Measurements from ENCODE around the gene HSPA6. TPM values are rescaled to one million over a fixed set of nuclear protein-coding genes. Genes with fewer than 3 reads are reported as not detected.

The HSPA6 gene
- total and polyA plus RNA-seq, 8 donors: 0.45 to 2.9 (median 0.67) TPM; not detected in 2

DNA sequence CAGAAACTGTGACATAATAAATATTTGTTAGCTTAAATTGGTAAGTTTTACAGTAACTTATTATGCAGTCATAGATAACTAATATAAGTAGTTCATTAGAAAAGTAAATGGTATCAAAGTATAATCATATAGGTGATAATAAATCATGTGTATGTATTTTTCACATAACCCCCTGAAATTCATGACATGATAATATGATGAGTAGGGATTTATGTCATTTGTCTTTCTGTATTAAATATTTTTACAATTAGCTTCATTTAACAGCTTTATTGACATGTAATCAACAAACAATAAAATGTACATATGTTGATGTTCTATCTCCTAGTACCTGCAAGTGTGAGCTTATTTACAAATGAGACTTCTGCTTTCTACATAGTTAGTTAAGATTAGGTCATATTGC, 28.9 kb upstream of the HSPA6 start:
- Histone ChIP-seq H3K27ac (no peak overlapping the region), H3K4me3 (no peak overlapping the region), H3K4me1 (no peaks in the 10 kb centered on the region), H3K27me3 (peaks cover 0 to 24% (median 0%) of the 10 kb centered on the region in 3 donors), H3K36me3 (no peaks in the 10 kb centered on the region), H3K9me3 (no peaks in the 10 kb centered on the region)
- TF ChIP-seq POLR2AphosphoS5 (IDR thresholded peaks at IDR 0.05): no peak
- TF ChIP-seq, protein P1, sequence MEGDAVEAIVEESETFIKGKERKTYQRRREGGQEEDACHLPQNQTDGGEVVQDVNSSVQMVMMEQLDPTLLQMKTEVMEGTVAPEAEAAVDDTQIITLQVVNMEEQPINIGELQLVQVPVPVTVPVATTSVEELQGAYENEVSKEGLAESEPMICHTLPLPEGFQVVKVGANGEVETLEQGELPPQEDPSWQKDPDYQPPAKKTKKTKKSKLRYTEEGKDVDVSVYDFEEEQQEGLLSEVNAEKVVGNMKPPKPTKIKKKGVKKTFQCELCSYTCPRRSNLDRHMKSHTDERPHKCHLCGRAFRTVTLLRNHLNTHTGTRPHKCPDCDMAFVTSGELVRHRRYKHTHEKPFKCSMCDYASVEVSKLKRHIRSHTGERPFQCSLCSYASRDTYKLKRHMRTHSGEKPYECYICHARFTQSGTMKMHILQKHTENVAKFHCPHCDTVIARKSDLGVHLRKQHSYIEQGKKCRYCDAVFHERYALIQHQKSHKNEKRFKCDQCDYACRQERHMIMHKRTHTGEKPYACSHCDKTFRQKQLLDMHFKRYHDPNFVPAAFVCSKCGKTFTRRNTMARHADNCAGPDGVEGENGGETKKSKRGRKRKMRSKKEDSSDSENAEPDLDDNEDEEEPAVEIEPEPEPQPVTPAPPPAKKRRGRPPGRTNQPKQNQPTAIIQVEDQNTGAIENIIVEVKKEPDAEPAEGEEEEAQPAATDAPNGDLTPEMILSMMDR (IDR thresholded peaks at IDR 0.05): no peak
- intact Hi-C loops (cut with DNase I; ENCODE audit: low total_unique reads): no loop called here
- no peak for DNase-seq

- no peak for TF ChIP-seq EP300 (IDR thresholded peaks at IDR 0.05)
- no peak for TF ChIP-seq POLR2AphosphoS5 (IDR thresholded peaks at IDR 0.05)
- 74 to 94% (median 89%) methylated on average over 1 of the region's 1 CpG for WGBS, 5 donors
Measured at GRCh38 chr1:161497961-161498360, 26.4 kb upstream of the HSPA6 start.

GRCh38 chr1:161498646-161499045, 25.7 kb upstream of the HSPA6 start:
- no peak for DNase-seq
- peaks cover 0 to 13% (median 0%) of the 10 kb centered on the region in 3 donors for H3K27me3 ChIP-seq
- intact Hi-C loops (cut with DNase I; ENCODE audit: low total_unique reads): no loop called here
- TF ChIP-seq, protein P1 (IDR thresholded peaks at IDR 0.05): no peak
- no peak for TF ChIP-seq POLR2A (IDR thresholded peaks at IDR 0.05)
- TF ChIP-seq EP300 (IDR thresholded peaks at IDR 0.05): no peak
- no peak for TF ChIP-seq POLR2AphosphoS5 (IDR thresholded peaks at IDR 0.05)
- no peaks in the 10 kb centered on the region for H3K4me1 ChIP-seq
- H3K27ac ChIP-seq: no peak overlapping the region
- H3K9me3 ChIP-seq: no peaks in the 10 kb centered on the region
- WGBS, 5 donors: 88 to 100% (median 94%) methylated on average over 2 of the region's 2 CpGs
- H3K4me3 ChIP-seq: no peak overlapping the region
- no peaks in the 10 kb centered on the region for H3K36me3 ChIP-seq

More at GRCh38 chr1:161497961-161498360, 26.4 kb upstream of the HSPA6 start:
- intact Hi-C loops (cut with DNase I; ENCODE audit: low total_unique reads): no loop called here
- H3K36me3 ChIP-seq: no peaks in the 10 kb centered on the region
- no peak for DNase-seq
- no peaks in the 10 kb centered on the region for H3K9me3 ChIP-seq
- H3K4me1 ChIP-seq: no peaks in the 10 kb centered on the region
- H3K4me3 ChIP-seq: no peak overlapping the region
- no peak overlapping the region for H3K27ac ChIP-seq
- H3K27me3 ChIP-seq: peaks cover 0 to 6% (median 0%) of the 10 kb centered on the region in 3 donors

DNA sequence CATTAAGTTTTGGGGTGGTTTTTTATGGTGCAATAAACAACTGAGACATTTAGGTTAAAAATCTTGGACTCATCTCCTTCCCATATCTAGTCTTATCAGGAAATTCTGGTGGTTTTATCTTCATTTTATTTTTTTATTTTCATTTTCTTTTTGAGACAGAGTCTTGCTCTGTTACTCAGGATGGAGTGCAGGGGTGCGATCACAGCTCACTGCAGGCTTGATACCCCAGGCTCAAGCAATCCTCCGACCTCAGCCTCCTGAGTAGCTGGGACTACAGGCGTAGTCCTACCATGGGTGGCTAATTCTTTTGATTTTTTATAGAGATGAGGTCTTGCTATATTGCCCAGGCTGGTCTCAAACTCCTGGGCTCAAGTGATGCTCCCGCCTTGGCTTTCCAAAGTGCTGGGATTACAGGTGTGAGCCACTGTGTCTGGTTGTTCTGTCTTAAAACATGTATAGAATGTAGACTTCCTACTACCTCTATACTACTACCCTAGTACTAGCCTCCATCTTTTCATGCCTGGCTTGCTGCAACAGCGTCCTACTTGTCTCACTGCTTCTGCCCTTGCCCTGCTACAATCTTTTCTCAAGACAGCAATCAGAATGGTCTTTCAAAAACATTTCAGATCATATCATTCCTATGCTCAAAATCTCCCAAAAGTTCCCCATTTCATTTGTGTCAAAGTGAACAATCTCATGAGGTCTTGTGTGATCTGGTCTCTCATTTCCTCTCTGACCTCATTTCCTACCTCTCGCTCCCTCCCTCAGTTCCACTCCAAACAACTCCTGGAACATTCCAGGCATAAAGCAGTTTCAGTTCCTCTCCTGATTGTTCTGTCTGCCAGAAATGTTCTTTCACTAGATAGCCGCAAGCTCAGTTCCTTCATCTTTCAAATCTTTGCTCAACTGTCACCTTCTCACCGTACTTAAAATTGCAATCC, 25.0 kb upstream of the HSPA6 start:
- no peak for TF ChIP-seq POLR2AphosphoS5 (IDR thresholded peaks at IDR 0.05)
- no peak for TF ChIP-seq EP300 (IDR thresholded peaks at IDR 0.05)
- TF ChIP-seq, protein P1 (IDR thresholded peaks at IDR 0.05): no peak
- no peak for TF ChIP-seq POLR2A (IDR thresholded peaks at IDR 0.05)
- peak in 1 of 2 donors; percentile 33 for DNase-seq
- no peaks in the 10 kb centered on the region for H3K4me1 ChIP-seq
- no peaks in the 10 kb centered on the region for H3K36me3 ChIP-seq
- peak overlapping the region in 2 of 5 donors; percentile 33 to 56 for H3K27ac ChIP-seq
- H3K27me3 ChIP-seq: peaks cover 0 to 15% (median 0%) of the 10 kb centered on the region in 3 donors
- WGBS, 5 donors: 77 to 83% (median 82%) methylated on average over 8 of the region's 8 CpGs
- intact Hi-C loops (cut with DNase I; ENCODE audit: low total_unique reads): no loop called here
- no peak overlapping the region for H3K4me3 ChIP-seq
- H3K9me3 ChIP-seq: no peaks in the 10 kb centered on the region

DNA sequence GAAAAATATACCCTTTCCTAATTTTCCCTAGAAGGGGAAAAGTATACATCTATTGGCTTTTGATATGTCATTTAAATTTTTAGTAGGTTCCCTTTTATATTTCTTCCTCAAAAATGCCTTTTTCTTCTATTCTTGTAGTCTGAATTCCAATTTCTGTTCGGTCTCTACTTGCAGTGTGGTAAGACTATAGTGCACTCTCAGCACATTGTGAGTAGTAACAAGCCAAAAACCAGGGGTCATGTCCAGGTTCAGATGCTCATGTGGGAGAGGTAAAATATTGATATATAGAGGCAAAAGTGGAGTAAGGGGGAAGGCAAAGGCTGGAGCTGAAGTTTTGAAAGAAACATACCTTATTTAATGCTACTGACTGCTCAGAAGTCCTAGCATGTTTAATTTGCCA, 23.1 kb upstream of the HSPA6 start:
- H3K36me3 ChIP-seq: no peaks in the 10 kb centered on the region
- intact Hi-C loops (cut with DNase I; ENCODE audit: low total_unique reads): no loop called here
- H3K9me3 ChIP-seq: no peaks in the 10 kb centered on the region
- 91 to 97% (median 92%) methylated on average over 1 of the region's 1 CpG for WGBS, 5 donors
- TF ChIP-seq EP300 (IDR thresholded peaks at IDR 0.05) (no peak), POLR2A (IDR thresholded peaks at IDR 0.05) (no peak), POLR2AphosphoS5 (IDR thresholded peaks at IDR 0.05) (no peak)
- TF ChIP-seq, protein P1 (IDR thresholded peaks at IDR 0.05): no peak
- peaks cover 0 to under 1% (median 0%) of the 10 kb centered on the region in 4 donors for H3K4me1 ChIP-seq
- H3K27me3 ChIP-seq: peaks cover 0 to 15% (median 0%) of the 10 kb centered on the region in 3 donors
- DNase-seq: no peak
- no peak overlapping the region for H3K4me3 ChIP-seq
- H3K27ac ChIP-seq: no peak overlapping the region
